LHCN-M2 (cell line): ENCODE data around the gene EMILIN3. TPM values are rescaled to one million over a fixed set of nuclear protein-coding genes. Genes with fewer than 3 reads are reported as not detected.

Source experiments
- DNase-seq: peaks from one replicate; pipeline ENCODE4 v3.0.0-alpha.2; 2012; ENCODE audit warnings: low read depth
- polyA plus RNA-seq: library from polyadenylated mRNA; unstranded; fragments of >200 nt; gene quantifications from one replicate; pipeline ENCODE4 v1.2.1, GENCODE V29; 2012; ENCODE audit warnings: missing spikeins
- total RNA-seq: library from RNA; depleted of rRNA; stranded (reverse); fragments of >200 nt; gene quantifications from 2 replicates; pipeline ENCODE4 v1.2.3, GENCODE V29; 2014; rRNA removed

EMILIN3 gene
- not detected in 2 replicates for total RNA-seq
- polyA plus RNA-seq: 0.05 TPM

- no peak for DNase-seq
These were observed at the start of gene EMILIN3 for GRCh38 chr20:41366546-41367392. Gene EMILIN3, minus strand, starts transcription at chr20:41366818. Its CDS starts 184 bp downstream, at chr20:41366634.

- no peak for DNase-seq
These were observed 48.6 kb upstream of the EMILIN3 start for GRCh38 chr20:41415191-41415590.

- no peak for DNase-seq
These were observed 46.6 kb upstream of the EMILIN3 start for GRCh38 chr20:41413169-41413568.

GRCh38 chr20:41412324-41413120 lies 45.9 kb upstream of the EMILIN3 start:
- DNase-seq: no peak

- peak; percentile 34 for DNase-seq
These were observed 44.8 kb upstream of the EMILIN3 start for GRCh38 chr20:41411391-41411847.

GRCh38 chr20:41408986-41409385 lies 42.4 kb upstream of the EMILIN3 start:
- peak; percentile 44 for DNase-seq

GRCh38 chr20:41408156-41408794 lies 41.7 kb upstream of the EMILIN3 start:
- no peak for DNase-seq

- no peak for DNase-seq
These were observed 41.0 kb upstream of the EMILIN3 start for GRCh38 chr20:41407607-41408006.

GRCh38 chr20:41406896-41407444 lies 40.4 kb upstream of the EMILIN3 start:
- DNase-seq: no peak

GRCh38 chr20:41406353-41406752 lies 39.7 kb upstream of the EMILIN3 start:
- no peak for DNase-seq

GRCh38 chr20:41405436-41405835 lies 38.8 kb upstream of the EMILIN3 start:
- DNase-seq: peak; percentile 37

- DNase-seq: no peak
These were observed 37.0 kb upstream of the EMILIN3 start for GRCh38 chr20:41403604-41404003.

- DNase-seq: no peak
These were observed 31.8 kb upstream of the EMILIN3 start for GRCh38 chr20:41398408-41398807.

GRCh38 chr20:41395667-41396664 lies 29.3 kb upstream of the EMILIN3 start:
- DNase-seq: no peak

GRCh38 chr20:41394931-41395666 lies 28.5 kb upstream of the EMILIN3 start:
- DNase-seq: no peak

- DNase-seq: no peak
These were observed 27.5 kb upstream of the EMILIN3 start for GRCh38 chr20:41394081-41394480.

- no peak for DNase-seq
These were observed 27.1 kb upstream of the EMILIN3 start for GRCh38 chr20:41393705-41394066.

- DNase-seq: no peak
These were observed 26.5 kb upstream of the EMILIN3 start for GRCh38 chr20:41392871-41393704.

- no peak for DNase-seq
These were observed 25.7 kb upstream of the EMILIN3 start for GRCh38 chr20:41392295-41392694.
